Pancreas (tissue), 10 donors: Measurements from ENCODE around the gene MPP2. TPM values are rescaled to one million over a fixed set of nuclear protein-coding genes. Genes with fewer than 3 reads are reported as not detected.
A peak's percentile ranks its signal among the peaks of the same experiment; 100 is the strongest.
"Not testable (repeated sequence)": the region's sequence is repeated elsewhere in the genome, so short reads cannot be mapped to it uniquely, and the experiment has no call there.

ENCODE experiments used
- ATAC-seq, 4 donors: fragments of 200-7000 bp; cut with Tn5 transposase; one replicate each; pipeline versions ENCODE4 v1.8.0 to v1.9.1; 2020; ENCODE audit warnings: mild to moderate bottlenecking in 4 of 4, moderate library complexity in 4 of 4
- DNase-seq, 6 donors: peaks; one replicate each; pipeline ENCODE4 v3.0.0-alpha.2; 2020
- FAIRE-seq: peaks from 2 replicates; lab custom pipeline; 2012; peaks lifted over from hg19 to GRCh38; lab: Jason Lieb, UNC
- H3K27ac ChIP-seq, 4 donors: fragments of 200-600 bp; sonication (generic); 1 replicate in 3 of 4; 2 replicates in 1 of 4; pipeline versions ENCODE4 v1.5.0 to v1.8.0; 2020
- H3K27me3 ChIP-seq, 4 donors: fragments of 200-600 bp; one replicate each; pipeline ENCODE4 v1.8.0; 2021
- H3K36me3 ChIP-seq, 3 donors: fragments of 200-600 bp; sonication (generic) in 1 of 3; one replicate each; pipeline versions ENCODE4 v1.5.0 to v1.8.0; 2020 to 2021
- H3K4me1 ChIP-seq, 3 donors: fragments of 200-600 bp; one replicate each; pipeline ENCODE4 v1.8.0; 2021
- H3K4me3 ChIP-seq, 4 donors: fragments of 200-600 bp; sonication (generic) in 2 of 4; one replicate each; pipeline versions ENCODE4 v1.5.0 to v1.8.0; 2020 to 2021
- H3K9me3 ChIP-seq, 4 donors: fragments of 200-600 bp; one replicate each; pipeline ENCODE4 v1.8.0; 2021
- WGBS, 2 donors: extraction: QIAGEN DNeasy Blood & Tissue Kit; methylation state at CpG; one replicate each; pipeline ENCODE4 v1.1.7; 2013; 5-methylcytosine and 5-hydroxymethylcytosine counted together
- intact Hi-C, 3 donors: fragments of 100-400 bp; cut with DNase I; formaldehyde crosslinking; loops; one replicate each; pipeline versions ENCODE4 v1.11.1 to v1.14.2; 2022
- polyA plus RNA-seq, 2 donors: library from polyadenylated mRNA; stranded (reverse); fragments of 200-250 nt; gene quantifications; one replicate each; pipeline ENCODE4 v1.2.3, GENCODE V29; 2013
- total RNA-seq, 6 donors: library from RNA; stranded (reverse); fragmentation: NEBNext Ultra II Directional in 4 of 6; extraction: Animal tissue kit (Norgen Biotek cat#: 25700) in 4 of 6; gene quantifications; one replicate each; pipeline versions ENCODE4 v1.2.1 to v1.2.4, GENCODE V29; 2021 to 2023
- TF ChIP-seq, protein P1 (sequence below), 4 donors: fragments of 200-600 bp; sonication (generic) in 3 of 4; IDR thresholded peaks; one replicate each; pipeline versions ENCODE4 v1.5.0 to v1.8.0; 2021; ENCODE audit warnings: antibody characterized with exemption in 4 of 4
- donor health status: healthy with polysubstance abuse.
- donor health status: DM: no; HTN: no; CAD: no; lungs with moderate emphysema.
- donor health status: DM: no; HTN: no; CAD: no.
- donor health status: control.
- donor health status: control.
- donor health status: Bipolar disorder and iron deficiency.
- donor health status: DM: yes; HTN: yes; CAD: no.
- donor health status: DM: no; HTN: no; CAD: no.
- donor health status: DM: no; HTN: no; CAD: no.
- donor health status: DM: yes; HTN: yes; CAD: no.

Gene MPP2
- total and polyA plus RNA-seq, 8 donors = 1.0 to 6.6 (median 2.2) TPM

GRCh38 chr17:43935204-43935925 lies 28.0 kb upstream of the MPP2 start:
- DNase-seq = no peak
- Histone ChIP-seq H3K27ac (no peak overlapping the region), H3K4me3 (no peak overlapping the region), H3K27me3 (no peaks in the 10 kb centered on the region), H3K9me3 (no peaks in the 10 kb centered on the region), H3K36me3 (no peaks in the 10 kb centered on the region), H3K4me1 (peaks cover 0 to 6% (median 0%) of the 10 kb centered on the region in 3 donors)
- intact Hi-C loops = no loop called here
- no peak for ATAC-seq
- TF ChIP-seq, protein P1, sequence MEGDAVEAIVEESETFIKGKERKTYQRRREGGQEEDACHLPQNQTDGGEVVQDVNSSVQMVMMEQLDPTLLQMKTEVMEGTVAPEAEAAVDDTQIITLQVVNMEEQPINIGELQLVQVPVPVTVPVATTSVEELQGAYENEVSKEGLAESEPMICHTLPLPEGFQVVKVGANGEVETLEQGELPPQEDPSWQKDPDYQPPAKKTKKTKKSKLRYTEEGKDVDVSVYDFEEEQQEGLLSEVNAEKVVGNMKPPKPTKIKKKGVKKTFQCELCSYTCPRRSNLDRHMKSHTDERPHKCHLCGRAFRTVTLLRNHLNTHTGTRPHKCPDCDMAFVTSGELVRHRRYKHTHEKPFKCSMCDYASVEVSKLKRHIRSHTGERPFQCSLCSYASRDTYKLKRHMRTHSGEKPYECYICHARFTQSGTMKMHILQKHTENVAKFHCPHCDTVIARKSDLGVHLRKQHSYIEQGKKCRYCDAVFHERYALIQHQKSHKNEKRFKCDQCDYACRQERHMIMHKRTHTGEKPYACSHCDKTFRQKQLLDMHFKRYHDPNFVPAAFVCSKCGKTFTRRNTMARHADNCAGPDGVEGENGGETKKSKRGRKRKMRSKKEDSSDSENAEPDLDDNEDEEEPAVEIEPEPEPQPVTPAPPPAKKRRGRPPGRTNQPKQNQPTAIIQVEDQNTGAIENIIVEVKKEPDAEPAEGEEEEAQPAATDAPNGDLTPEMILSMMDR (IDR thresholded peaks at IDR 0.05) = no peak
- no peak for FAIRE-seq
- WGBS, 2 donors = 82 to 90% methylated on average over 5 of the region's 5 CpGs

DNA sequence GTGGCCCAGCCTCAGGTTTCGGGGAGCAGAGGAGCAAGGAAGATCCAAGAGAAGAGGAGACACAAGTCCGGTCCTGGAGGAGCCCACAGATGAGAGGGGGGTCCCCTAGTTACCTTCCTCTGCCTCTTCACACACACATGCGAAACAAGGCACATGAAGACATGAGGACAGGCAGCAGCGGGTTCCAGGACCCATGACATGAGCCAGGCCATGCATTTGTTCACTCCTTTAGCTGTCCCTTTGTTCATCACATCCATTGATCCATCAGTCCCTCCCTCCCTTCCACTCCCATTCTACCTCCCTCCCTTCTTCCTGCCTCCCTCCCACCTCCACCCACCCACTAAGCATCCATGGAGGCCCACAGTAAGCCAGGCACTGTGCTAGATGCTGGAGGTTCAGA lies 25.6 kb upstream of the MPP2 start:
- 96 to 97% methylated on average over 4 of the region's 4 CpGs for WGBS, 2 donors
- H3K27me3 ChIP-seq = no peaks in the 10 kb centered on the region
- no peak overlapping the region for H3K4me3 ChIP-seq
- intact Hi-C loops = no loop called here
- ATAC-seq (no peak), DNase-seq (no peak), FAIRE-seq (no peak)
- peaks cover 0 to 6% (median 0%) of the 10 kb centered on the region in 3 donors for H3K4me1 ChIP-seq
- H3K9me3 ChIP-seq = no peaks in the 10 kb centered on the region
- H3K36me3 ChIP-seq = no peaks in the 10 kb centered on the region
- no peak overlapping the region for H3K27ac ChIP-seq
- TF ChIP-seq, protein P1 (IDR thresholded peaks at IDR 0.05) = no peak

DNA sequence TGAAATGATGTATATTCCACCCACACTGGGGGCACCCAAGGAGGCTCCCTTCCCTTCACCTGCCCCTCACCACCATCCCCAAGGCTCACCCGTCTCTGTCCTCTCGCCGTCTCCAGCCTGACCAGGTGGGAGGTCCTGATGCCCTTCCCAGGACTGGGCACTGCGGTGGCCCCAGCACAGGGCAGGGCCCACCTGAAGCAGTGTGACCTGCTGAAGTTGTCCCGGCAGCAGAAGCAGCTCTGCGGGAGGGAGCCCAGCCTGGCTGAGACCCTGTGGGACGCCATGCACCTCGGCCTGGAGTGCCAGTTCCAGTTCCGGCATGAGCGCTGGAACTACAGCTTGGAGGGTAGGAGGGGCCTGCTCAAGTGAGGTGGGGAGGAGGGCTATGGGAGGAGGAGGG lies 25.0 kb upstream of the MPP2 start:
- WGBS, 2 donors = 94 to 95% methylated on average over 10 of the region's 10 CpGs
- H3K9me3 ChIP-seq = no peaks in the 10 kb centered on the region
- DNase-seq = no peak
- H3K36me3 ChIP-seq = no peaks in the 10 kb centered on the region
- FAIRE-seq = no peak
- intact Hi-C loops = no loop called here
- no peak for ATAC-seq
- TF ChIP-seq, protein P1 (IDR thresholded peaks at IDR 0.05) = no peak
- no peak overlapping the region for H3K27ac ChIP-seq
- H3K4me1 ChIP-seq = peaks cover 0 to 6% (median 0%) of the 10 kb centered on the region in 3 donors
- H3K27me3 ChIP-seq = no peaks in the 10 kb centered on the region
- H3K4me3 ChIP-seq = no peak overlapping the region

- no peak overlapping the region for H3K4me3 ChIP-seq
- H3K36me3 ChIP-seq = no peaks in the 10 kb centered on the region
- no peaks in the 10 kb centered on the region for H3K27me3 ChIP-seq
- H3K27ac ChIP-seq = no peak overlapping the region
- WGBS, 2 donors = 13 to 18% methylated on average over 5 of the region's 5 CpGs
- ATAC-seq (peak; percentile 87 to 95 (median 92)), DNase-seq (peak in 5 of 6 donors; percentile 78 to 91 (median 86)), FAIRE-seq (no peak)
- H3K4me1 ChIP-seq = peaks cover 0 to 6% (median 0%) of the 10 kb centered on the region in 3 donors
- TF ChIP-seq, protein P1 (IDR thresholded peaks at IDR 0.05) = no peak
- H3K9me3 ChIP-seq = no peaks in the 10 kb centered on the region
- intact Hi-C loops = no loop called here
Observed at GRCh38 chr17:43931062-43931571, 23.8 kb upstream of the MPP2 start.

DNA sequence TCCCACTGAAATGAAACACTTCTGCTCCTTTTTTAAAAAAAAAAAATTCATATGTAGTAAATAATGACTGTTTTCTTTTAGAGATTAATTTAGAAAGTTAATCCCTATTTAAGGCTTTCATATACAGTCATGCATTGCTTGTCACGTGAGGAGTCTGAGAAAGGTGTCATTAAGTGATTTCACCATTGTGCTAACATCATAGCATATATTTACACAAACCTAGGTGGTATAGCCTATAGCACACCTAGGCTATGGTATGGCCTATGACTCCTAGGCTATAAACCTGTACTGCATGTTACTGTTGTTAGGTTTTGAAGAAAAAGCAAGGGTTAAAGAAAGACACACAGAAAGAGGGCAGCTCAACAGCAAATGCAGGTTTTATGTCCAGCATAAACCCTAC lies 21.3 kb upstream of the MPP2 start:
- intact Hi-C loops = no loop called here
- ATAC-seq (no peak), FAIRE-seq (no peak), DNase-seq (no peak)
- Histone ChIP-seq H3K27ac (no peak overlapping the region), H3K4me1 (peaks cover 0 to 6% (median 0%) of the 10 kb centered on the region in 3 donors), H3K36me3 (no peaks in the 10 kb centered on the region), H3K27me3 (no peaks in the 10 kb centered on the region), H3K4me3 (no peak overlapping the region), H3K9me3 (no peaks in the 10 kb centered on the region)
- TF ChIP-seq, protein P1 (IDR thresholded peaks at IDR 0.05) = no peak
- WGBS, 2 donors = 87 to 96% methylated on average over 1 of the region's 1 CpG

GRCh38 chr17:43927929-43928328 lies 20.6 kb upstream of the MPP2 start:
- FAIRE-seq, H3K9me3 ChIP-seq, H3K27ac ChIP-seq, ATAC-seq, H3K27me3 ChIP-seq, DNase-seq, H3K4me1 ChIP-seq, intact Hi-C loops, H3K36me3 ChIP-seq: not testable (repeated sequence)
- H3K4me3 ChIP-seq = peak overlapping the region in 1 of 4 donors; percentile 44
- WGBS, 2 donors = 72 to 73% methylated on average over 5 of the region's 5 CpGs
